Kidney (tissue), 19 donors: ENCODE results near the gene AGAP6. TPM values are rescaled to one million over a fixed set of nuclear protein-coding genes. Genes with fewer than 3 reads are reported as not detected.
"Not testable (repeated sequence)": the region's sequence is repeated elsewhere in the genome, so short reads cannot be mapped to it uniquely, and the experiment has no call there.

Experiments used
- DNase-seq, 5 donors: peaks; one replicate each; pipeline ENCODE4 v3.0.0-alpha.2; 2013 to 2020
- FAIRE-seq: peaks from 2 replicates; lab custom pipeline; 2012; peaks lifted over from hg19 to GRCh38; lab: Jason Lieb, UNC
- H3K27ac ChIP-seq, 2 donors: one replicate each; pipeline ENCODE4 v1.7.0; 2013; ENCODE audit warnings: low read depth in 2 of 2, low read length in 2 of 2, inconsistent platforms in 1 of 2
- H3K27me3 ChIP-seq: one replicate; pipeline ENCODE4 v1.7.1; 2013; ENCODE audit warnings: low read length, inconsistent platforms; ENCODE audit not compliant: control insufficient read depth, insufficient read depth
- H3K36me3 ChIP-seq, 3 donors: one replicate each; pipeline versions ENCODE4 v1.7.0 to v1.7.1; 2013; ENCODE audit warnings: low read length in 3 of 3, control low read depth in 1 of 3, inconsistent platforms in 1 of 3; ENCODE audit not compliant: insufficient read depth in 3 of 3, control insufficient read depth in 2 of 3
- H3K4me1 ChIP-seq, 3 donors: one replicate each; pipeline versions ENCODE4 v1.7.0 to v1.7.1; 2013; ENCODE audit warnings: low read length in 3 of 3, inconsistent platforms in 1 of 3, low read depth in 1 of 3; ENCODE audit not compliant: control insufficient read depth in 2 of 3, insufficient read depth in 2 of 3
- H3K4me3 ChIP-seq, 3 donors: one replicate each; pipeline versions ENCODE4 v1.7.0 to v1.8.1; 2013; ENCODE audit warnings: low read length in 3 of 3, control low read depth in 1 of 3, inconsistent platforms in 1 of 3
- H3K9ac ChIP-seq, 3 donors: one replicate each; pipeline versions ENCODE4 v1.7.0 to v1.7.1; 2013; ENCODE audit warnings: low read length in 3 of 3, control low read depth in 1 of 3, inconsistent platforms in 1 of 3
- H3K9me3 ChIP-seq, 3 donors: one replicate each; pipeline versions ENCODE4 v1.7.0 to v1.7.1; 2013; ENCODE audit warnings: low read length in 3 of 3, control low read depth in 1 of 3, inconsistent platforms in 1 of 3; ENCODE audit not compliant: control insufficient read depth in 2 of 3, insufficient read depth in 1 of 3
- intact Hi-C: fragments of 100-400 bp; cut with DNase I; formaldehyde crosslinking; loops from one replicate; pipeline ENCODE4 v1.11.1; 2022
- long read RNA-seq, 10 donors: library from polyadenylated mRNA in 1 of 10; unstranded in 1 of 10; transcript quantifications; one replicate each; pipeline ENCODE4 v2.0.0 and lab custom pipeline, GENCODE V29; 2021 to 2026
- polyA plus RNA-seq: library from polyadenylated mRNA; stranded (reverse); fragments of 350-450 nt; fragmentation: Illumina TruSeq; extraction: RNeasy Lipid Tissue Mini Kit (QIAGEN cat#74804); gene quantifications from one replicate; pipeline ENCODE4 v1.2.3, GENCODE V29; 2014; ENCODE audit warnings: low read depth, low replicate concordance; ENCODE audit not compliant: insufficient read depth
- total RNA-seq: library from RNA; stranded (reverse); fragmentation: NEBNext Ultra II Directional; extraction: Animal tissue kit (Norgen Biotek cat#: 25700); gene quantifications from one replicate; pipeline ENCODE4 v1.2.1, GENCODE V29; 2021
- donor health status: control.
- donor health status: control.
- donor health status: DM: yes; HTN: yes; CAD: no.
- donor health status: Normal renal cell carcinoma (clear cell type).

Gene AGAP6
- total RNA-seq (14.4 TPM), polyA plus RNA-seq (5.2 TPM)
- long read RNA-seq, donor 1, partial matches to known transcripts, result 6 of 7 reads
- long read RNA-seq, donor 1, other reads (novel, unspliced or antisense), result 0 of 7 reads
- long read RNA-seq, donor 2, partial matches to known transcripts, result 0 of 2 reads
- long read RNA-seq, donor 2, other reads (novel, unspliced or antisense), result 0 of 2 reads
- long read RNA-seq, donor 3, partial matches to known transcripts, result 0 of 2 reads
- long read RNA-seq, donor 3, other reads (novel, unspliced or antisense), result 0 of 2 reads
- long read RNA-seq, donor 4, result 0 reads
- long read RNA-seq, donor 5, result 0 reads
- long read RNA-seq, donor 6, partial matches to known transcripts, result 0 of 1 reads
- long read RNA-seq, donor 6, other reads (novel, unspliced or antisense), result 0 of 1 reads
- long read RNA-seq, donor 7, partial matches to known transcripts, result 0 of 5 reads
- long read RNA-seq, donor 7, other reads (novel, unspliced or antisense), result 5 of 5 reads
- long read RNA-seq, donor 8, result 0 reads
- long read RNA-seq, donor 9, result 0 reads
- long read RNA-seq, donor 10, partial matches to known transcripts, result 0 of 4 reads
- long read RNA-seq, donor 10, other reads (novel, unspliced or antisense), result 0 of 4 reads

DNA sequence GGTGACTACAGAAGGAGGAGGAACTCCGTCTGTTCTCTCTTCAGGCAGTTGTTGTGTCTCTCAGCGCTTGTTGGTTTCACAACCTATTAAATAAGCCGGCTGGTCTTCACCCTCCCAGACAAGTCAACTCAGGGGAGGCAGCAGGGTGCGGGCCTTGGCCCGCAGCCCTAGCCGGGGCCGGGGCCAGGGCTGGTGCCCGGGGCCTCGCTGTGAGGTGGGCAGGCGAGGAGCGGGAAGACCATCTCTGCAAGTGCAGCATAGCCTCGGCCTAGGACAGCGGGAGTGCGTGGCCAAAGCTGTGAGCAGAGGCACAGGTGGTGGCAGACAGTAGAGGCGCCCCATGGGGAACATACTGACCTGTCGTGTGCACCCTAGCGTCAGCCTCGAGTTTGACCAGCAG lies at the start of gene AGAP6:
AGAP6 (plus strand) TSS at position 31 of the 400 bp plus-strand sequence; CDS start at position 341, 310 bp downstream.
- H3K9ac ChIP-seq, DNase-seq, H3K4me3 ChIP-seq, H3K4me1 ChIP-seq, H3K27ac ChIP-seq, intact Hi-C loops, H3K27me3 ChIP-seq, FAIRE-seq, H3K9me3 ChIP-seq, H3K36me3 ChIP-seq: not testable (repeated sequence)

- Histone ChIP-seq H3K4me3 (peak within 1 kb of the TSS; percentile 79 to 87 (median 81)), H3K9ac (peak within 1 kb of the TSS; percentile 66 to 78 (median 72)), H3K27ac (peak within 1 kb of the TSS in 1 of 2 donors; percentile 3)
- H3K36me3 ChIP-seq, intact Hi-C loops, H3K4me1 ChIP-seq, FAIRE-seq, H3K27me3 ChIP-seq, H3K9me3 ChIP-seq: not testable (repeated sequence)
- peak; percentile 77 to 94 (median 92) for DNase-seq
These were observed 46.5 kb upstream of the AGAP6 start, which contains the start of the genes PARG and TIMM23B for GRCh38 chr10:49941447-49942338. PARG (minus strand) TSS chr10:49942027; CDS start chr10:49941725, 302 bp downstream. TIMM23B (plus strand) TSS chr10:49942053; CDS start chr10:49942195, 142 bp downstream.

GRCh38 chr10:49942339-49942705 lies 45.9 kb upstream of the AGAP6 start:
- DNase-seq, result peak in 2 of 5 donors; percentile 5 to 15
- peak overlapping the region; percentile 79 to 87 (median 81) for H3K4me3 ChIP-seq
- peak overlapping the region; percentile 66 to 78 (median 72) for H3K9ac ChIP-seq
- intact Hi-C loops, H3K4me1 ChIP-seq, H3K27me3 ChIP-seq, H3K36me3 ChIP-seq, H3K9me3 ChIP-seq, H3K27ac ChIP-seq, FAIRE-seq: not testable (repeated sequence)

DNA sequence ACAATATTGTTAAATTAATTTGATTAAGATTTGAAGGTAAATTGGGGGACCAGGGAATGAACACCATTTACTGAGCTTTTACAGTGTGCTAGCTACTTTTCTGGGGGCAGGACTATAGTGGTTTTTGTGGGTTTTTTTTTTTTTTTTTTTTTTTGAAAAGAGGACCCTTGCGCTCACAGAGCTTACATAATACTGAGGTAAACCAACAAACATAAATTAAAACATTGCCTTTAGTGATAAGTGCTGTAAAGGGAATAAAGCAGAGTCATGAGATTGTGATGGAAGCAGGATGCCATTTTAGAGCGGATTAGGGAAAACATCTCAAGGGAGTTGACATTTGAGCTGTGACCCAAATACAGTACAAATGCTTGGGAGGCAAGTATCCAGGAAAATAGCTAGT lies 44.6 kb upstream of the AGAP6 start:
- not testable (repeated sequence) for H3K4me3 ChIP-seq, H3K9ac ChIP-seq

DNA sequence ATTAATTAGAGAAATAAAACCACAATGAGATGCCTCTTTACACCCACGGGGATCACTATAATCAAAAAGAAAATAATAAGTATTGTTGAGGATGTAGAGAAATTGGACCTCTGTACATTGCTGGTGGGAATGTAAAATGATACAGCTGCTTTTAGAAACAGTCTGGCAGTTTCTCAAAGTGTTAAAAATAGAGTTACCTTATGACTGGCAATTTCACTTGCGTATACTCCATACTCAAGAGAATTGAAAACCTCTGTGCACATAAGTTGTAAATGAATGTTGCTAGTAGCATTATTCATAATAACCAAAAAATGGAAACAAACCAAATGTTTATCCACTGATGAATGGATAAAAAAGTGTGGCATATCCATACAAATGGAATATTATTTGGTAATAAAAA lies 40.1 kb upstream of the AGAP6 start:
- FAIRE-seq, H3K4me1 ChIP-seq, H3K27me3 ChIP-seq, intact Hi-C loops, DNase-seq, H3K9ac ChIP-seq, H3K9me3 ChIP-seq, H3K4me3 ChIP-seq, H3K27ac ChIP-seq, H3K36me3 ChIP-seq: not testable (repeated sequence)

More for the DNA sequence above, 44.6 kb upstream of the AGAP6 start:
- H3K9me3 ChIP-seq, intact Hi-C loops, H3K4me1 ChIP-seq, H3K27me3 ChIP-seq, H3K27ac ChIP-seq, FAIRE-seq, DNase-seq, H3K36me3 ChIP-seq: not testable (repeated sequence)

- H3K9me3 ChIP-seq, DNase-seq, H3K36me3 ChIP-seq, H3K27ac ChIP-seq, H3K9ac ChIP-seq, H3K4me1 ChIP-seq, H3K27me3 ChIP-seq, intact Hi-C loops, H3K4me3 ChIP-seq, FAIRE-seq: not testable (repeated sequence)
These were observed 39.5 kb upstream of the AGAP6 start for GRCh38 chr10:49948737-49949136.

- H3K4me1 ChIP-seq, H3K27ac ChIP-seq, intact Hi-C loops, FAIRE-seq, DNase-seq, H3K9me3 ChIP-seq, H3K27me3 ChIP-seq, H3K36me3 ChIP-seq, H3K9ac ChIP-seq, H3K4me3 ChIP-seq: not testable (repeated sequence)
These were observed 36.2 kb upstream of the AGAP6 start for GRCh38 chr10:49952006-49952405.
